GM18909 (cell line): ENCODE data around the gene ADGRB2.

Experiments
- ATAC-seq: cut with Tn5 transposase; IDR thresholded peaks from one replicate; pipeline ENCODE4 v1.9.1; 2021; ENCODE audit warnings: mild to moderate bottlenecking; ENCODE audit not compliant: unreplicated experiment, poor library complexity

ADGRB2 gene

DNA sequence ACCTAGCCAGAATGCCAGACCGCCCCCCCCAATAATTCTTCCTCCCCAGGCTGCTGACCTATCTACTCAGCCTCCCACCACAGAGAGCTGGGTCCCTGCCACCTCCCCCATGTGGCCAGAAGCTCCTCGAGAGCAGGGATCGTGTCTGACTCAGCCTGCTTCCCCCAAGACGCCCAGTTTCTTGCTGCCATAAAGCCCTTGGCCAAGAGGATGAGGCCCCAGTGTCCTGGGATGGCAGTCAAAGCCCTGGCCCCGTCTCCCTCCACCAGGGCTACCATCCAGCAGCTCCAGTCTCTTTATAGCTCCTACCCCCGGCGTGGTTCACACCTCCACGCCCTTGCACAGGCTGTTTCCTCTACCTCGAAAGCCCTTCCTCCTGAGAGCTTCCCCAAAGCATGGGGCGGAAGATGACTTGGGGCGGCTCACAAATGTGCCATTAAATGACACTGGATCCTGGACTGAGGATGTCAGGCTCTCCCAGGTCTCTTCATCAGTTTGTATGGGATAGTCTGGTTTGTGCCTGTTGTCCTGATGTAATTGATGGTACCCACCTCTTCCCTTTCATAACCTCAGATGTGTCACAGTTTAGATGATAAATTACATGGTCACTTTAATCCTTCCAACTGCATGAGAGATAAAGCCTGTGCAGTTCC, 13.2 kb downstream of the ADGRB2 start:
- no peak for ATAC-seq

DNA sequence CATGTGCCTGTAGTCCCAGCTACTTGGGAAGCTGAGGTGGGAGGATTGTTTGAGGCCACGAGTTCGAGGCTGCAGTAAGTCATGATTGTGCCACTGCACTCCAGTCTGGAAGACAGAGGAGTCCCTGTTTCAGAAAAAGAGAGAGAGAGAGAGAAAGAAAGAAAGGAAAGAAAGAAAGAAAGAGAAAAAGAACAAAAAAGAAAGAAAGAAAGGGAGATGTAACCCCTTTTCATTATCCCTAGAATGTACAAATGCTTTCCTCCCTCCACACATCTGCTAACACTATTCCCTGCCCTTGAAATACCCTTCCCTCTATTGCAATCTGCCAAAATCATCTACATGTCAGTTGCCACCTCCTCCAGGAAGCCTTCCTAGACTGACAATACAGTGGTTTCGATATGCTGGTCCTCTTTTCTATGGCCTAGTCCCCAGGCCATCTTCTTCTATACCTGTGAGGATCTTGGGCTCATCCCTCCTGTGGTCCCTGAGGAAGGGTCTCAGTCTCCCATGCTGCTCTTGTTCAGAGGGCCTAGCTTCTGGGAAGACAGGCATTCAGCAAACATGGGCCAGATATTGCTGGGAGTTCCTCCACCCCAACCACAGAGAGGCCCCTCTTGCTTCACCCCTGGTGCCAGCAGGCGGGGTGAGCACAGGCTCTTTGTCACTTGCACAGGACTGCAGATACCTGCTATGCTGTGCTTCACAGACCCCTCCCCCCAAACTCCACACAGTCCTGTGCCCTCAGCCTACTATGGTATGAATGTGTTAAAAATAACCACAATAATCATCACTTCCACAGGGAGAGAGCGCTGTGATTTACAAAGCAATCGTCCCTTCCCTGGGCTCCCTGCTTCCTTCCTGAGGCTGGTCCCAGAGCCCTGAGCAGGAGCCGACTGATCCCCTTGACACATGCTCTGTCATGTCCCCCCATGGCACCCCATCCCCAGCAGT, 14.1 kb downstream of the ADGRB2 start:
- no peak for ATAC-seq

DNA sequence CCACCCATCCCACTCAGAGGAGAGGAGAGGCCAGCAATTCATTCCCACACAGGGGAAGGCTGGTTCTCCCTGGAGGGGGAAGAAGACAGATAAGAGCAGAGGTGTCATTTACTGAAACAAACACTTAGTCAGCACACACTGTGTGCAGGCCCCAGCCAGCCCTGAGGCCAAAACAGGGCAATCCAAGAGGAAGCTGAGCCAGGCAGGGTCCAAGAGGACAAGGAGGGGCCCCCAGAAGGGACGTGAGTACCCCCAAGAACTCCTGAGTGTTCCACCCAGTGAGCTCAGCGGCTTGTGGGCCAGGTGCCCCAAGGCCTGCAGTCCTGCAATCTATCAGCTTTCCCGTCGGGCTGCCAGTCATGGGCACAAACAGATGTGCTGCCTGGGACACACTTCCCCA, 15.8 kb downstream of the ADGRB2 start:
- no peak for ATAC-seq

DNA sequence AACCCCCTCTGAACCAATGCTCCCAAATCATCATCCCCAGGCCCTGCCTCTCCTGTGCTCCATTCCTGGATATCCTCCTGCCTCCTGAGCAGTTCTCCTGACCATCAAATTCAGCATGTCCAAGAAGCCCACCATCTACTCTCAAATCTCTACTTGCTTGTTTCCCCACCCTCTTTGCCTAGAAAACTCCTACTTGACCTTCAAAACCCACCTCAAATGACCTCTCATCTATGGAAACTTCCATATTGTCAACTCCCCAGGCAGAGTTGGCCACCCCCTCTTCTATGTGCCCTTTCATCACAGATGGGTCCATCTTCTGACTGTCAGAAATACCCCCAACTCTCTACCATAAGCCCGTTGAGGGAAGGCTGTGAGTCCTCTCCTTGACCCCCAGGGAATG, 16.8 kb downstream of the ADGRB2 start:
- ATAC-seq, result no peak

DNA sequence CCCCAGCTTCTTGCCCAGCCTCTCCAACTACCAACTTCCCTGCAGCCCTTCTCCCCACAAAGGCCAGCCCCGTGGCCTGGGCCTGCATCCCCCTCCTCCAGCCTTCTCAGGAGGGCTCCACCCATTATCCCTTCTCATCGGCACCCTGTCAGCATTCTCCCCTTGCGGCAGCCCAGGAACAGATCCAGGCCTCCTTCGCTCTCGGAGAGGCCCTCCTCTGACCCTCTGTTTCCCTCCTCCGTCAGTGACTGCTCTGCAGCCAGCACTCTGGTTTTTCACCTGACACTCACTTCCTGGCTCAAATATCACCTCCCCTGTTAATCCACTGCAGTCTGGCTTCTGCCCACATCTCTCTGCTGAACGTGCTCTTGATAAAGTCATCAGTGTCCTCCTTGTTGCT, 17.5 kb downstream of the ADGRB2 start:
- no peak for ATAC-seq

DNA sequence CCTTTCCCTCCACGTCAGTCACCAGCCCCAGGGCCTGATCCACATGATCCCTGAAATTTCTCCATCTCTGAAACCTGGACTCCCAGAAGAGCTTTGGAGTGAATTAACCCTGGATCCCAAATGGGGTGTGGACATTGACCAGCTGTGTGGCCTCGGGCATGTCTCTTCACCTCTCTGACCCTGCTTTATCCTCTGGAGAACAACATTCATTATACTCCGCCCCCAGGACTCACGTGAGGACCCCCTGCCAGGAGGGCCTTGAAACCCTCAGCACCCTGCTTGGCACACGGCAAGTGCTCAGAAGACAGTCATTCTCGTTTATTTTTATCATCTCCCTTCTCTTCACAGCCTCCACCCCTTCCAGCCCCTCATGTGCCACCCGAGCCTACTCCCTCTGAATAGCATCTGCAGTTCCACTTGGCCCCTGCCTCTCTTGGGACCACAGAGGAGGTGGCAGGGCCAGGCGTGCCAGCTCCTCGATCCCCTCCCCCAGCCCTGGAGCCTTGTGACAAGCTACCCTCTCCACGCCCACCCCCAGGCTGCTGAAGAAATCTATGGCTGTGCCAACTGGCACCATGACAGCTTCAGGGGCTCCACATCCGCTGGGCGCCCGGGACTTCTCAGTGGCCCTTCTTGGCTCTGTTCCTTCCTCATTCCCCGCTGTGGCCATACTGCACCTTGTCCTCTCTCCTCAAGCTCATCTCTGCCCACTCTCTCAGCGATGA, 18.0 kb downstream of the ADGRB2 start:
- ATAC-seq, result no peak

DNA sequence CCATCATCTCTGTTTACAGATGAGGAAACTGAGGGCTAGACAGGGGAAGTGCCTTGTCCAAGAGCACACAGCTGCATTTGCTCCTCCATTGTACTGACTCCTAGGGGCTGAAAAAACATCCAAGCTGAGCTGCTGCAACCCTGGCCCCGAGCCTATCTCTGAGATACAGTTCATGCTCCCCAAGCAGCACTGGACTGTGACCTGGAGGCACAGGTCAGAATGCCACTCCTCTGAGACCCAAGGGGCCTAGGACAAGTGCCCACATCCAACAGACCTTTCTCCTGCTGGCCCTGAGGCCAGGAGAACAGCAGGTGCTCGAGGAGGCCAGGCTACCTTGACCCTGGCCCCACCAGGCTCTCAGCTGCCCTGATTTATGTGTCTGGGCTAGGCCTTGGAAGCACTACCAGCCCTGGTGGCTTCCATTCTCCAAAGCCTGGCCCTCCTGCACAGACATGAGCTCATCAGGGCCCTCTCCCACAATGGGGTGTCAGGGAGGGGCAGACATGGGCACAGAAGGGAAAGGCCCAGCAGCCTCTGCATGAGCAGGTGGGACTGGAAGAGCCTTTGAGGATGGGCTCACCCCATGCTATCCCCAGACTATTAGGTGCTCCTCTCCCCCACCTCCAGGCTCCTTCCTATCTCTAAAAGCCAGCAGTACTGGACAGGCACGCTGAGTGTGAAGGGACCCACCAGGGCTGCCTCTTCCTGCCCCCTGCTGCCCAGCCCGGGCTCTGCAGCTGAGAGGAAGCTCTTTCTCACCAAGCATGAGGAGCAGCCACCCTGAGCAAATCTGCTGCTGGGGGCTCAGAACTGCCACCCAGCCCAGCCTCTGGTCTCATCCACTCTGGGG, 18.8 kb downstream of the ADGRB2 start:
- no peak for ATAC-seq

DNA sequence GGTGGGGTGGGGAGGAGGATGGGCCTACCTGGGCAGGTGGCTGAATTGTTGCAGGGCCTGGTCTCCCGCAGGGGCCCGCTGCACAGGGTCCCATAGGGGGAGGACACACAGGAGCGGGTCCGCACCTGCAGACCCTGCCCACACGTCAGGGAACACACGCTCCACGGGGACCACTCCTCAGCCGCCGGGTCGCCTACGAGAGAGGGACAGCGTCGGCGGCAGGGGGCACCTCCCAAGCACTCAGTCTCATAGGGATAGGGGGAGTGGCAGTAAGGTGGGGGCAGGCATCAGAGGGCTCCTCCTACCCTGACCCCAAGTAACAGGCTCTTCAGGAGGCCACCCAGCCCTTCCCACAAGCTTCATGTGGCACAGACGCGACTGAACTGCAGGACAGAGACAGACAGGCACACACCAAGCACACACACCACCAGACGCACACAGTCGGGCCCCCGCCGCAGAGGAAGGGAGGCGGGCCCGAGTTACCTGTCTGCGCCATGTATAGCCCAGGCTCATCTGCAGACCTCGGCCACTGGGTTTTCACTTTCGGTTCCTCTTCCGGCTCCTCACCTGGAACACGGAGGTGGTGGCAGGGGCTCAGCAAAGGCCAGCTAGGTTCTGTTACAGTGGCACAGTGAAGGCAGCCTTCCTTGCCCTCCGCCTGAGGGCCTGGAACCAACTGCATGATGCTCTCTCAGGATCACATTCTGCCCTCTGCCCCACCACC, 19.8 kb downstream of the ADGRB2 start:
- no peak for ATAC-seq

DNA sequence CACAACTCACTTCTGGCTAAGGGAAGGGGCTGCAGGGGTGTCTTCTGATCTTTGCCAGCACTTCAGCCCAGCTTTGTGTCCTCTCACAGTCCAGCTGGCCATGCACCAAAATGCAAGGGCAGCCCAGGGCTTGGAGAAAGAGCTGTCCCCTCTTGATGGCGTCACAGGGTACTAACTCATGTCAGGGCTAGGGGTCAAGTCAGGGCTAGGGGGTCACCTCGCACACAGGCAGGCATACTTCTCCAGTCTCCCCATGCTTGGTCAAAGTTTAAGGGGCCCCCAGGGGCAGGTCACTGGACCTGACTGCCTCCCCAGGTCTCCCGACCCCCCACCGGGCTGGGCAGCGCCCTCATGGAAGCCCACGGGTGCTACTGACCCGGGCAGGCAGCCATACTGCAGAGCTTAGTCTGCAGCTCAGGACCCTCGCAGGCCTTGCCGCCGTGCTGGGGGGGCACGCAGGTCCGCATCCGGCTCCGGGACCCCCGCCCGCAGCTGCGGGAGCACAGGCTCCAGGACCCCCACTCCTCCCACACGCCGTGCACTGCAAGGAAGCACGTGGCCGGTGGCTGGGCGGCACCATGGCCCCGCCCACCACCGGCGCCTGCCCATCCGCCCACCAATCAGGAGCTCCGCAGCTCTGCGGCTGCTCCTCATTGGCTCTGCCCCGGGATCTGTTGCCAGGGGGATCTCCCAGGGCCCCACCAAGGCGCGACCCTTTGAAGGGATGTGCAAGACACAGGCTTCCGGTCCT, 21.5 kb downstream of the ADGRB2 start:
- no peak for ATAC-seq

DNA sequence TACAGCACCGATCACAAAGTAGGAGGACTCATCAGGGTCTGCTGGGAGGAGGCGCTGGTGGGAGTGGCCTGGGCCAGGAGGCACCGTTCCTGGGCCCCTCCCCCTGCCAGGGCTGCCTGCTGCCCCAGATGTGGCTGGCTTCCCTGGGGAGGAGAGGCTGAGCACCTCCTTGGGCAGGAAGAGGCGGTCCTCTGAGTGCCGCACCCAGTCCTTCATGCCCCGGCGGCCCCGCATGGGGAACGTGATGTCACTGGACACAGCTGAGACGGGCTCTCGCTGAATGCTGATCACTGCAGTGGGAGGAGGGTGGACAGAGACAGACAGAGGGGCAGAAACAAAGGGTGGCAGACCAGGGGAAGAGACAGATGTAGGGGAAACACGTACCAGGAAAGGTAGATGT, 24.8 kb downstream of the ADGRB2 start:
- ATAC-seq, result no peak

DNA sequence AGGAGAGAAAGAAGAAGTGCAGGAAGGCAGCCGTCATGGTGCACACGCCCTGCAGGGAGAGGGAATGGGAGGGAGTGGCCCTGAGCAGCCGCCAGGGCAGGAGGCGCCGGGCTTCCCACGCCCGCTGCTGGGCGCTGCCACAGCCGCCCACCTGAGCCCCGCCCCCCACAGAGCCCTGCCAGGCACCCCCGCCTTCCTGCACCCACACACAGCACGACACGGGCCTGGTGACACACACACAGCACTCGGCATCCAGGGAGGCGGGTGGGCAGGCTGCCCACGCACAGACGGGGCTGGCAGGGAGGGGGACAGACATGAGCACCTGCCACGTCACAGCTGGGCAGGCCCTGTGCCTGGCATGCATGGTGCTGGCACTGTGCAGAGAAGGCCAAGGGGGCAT, 27.5 kb downstream of the ADGRB2 start:
- no peak for ATAC-seq

DNA sequence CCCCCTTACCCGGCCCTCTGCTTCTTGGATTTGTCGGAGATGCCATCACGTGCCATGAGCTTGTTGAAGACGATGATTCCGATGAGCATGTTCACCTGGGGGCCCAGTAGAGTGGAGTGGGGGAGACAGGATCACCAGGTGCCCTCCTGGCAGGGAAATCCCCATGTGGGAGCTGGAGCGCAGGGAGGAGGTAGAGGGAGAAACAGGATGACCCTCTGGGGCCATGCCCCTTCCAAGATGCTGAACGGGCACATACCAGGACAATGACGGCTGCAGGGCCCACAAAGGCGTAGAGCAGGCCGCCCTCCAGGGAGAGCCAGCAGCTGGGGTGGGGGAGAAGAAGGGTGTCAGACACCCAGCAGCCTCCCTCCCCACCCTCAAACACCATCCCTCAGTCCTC, 28.6 kb downstream of the ADGRB2 start:
- no peak for ATAC-seq

DNA sequence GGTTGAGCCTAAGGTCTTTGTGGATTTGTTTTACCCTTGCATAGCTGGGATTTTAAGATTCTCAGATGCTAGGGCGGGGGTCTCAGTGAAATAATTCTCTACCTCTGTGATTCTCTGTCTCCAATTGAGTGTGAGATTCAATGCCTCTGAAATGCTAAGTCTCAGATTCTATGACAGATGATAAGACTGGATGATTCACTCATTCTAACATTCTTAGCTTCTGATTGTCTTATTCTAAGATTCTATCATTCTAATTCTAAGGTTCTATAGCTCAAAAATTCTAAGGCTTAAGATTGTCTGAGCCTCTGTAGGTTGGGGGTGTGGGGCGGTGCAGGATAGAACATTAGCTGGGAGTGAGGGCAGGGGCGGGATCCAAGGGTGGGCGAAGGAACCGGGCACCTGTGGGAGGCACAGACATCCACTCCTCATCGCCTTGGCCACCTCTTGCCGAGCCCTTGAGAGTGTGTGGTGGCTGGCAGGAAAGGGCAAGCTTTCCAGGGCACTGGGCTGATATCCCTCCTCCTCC, 29.5 kb downstream of the ADGRB2 start:
- ATAC-seq, result no peak

DNA sequence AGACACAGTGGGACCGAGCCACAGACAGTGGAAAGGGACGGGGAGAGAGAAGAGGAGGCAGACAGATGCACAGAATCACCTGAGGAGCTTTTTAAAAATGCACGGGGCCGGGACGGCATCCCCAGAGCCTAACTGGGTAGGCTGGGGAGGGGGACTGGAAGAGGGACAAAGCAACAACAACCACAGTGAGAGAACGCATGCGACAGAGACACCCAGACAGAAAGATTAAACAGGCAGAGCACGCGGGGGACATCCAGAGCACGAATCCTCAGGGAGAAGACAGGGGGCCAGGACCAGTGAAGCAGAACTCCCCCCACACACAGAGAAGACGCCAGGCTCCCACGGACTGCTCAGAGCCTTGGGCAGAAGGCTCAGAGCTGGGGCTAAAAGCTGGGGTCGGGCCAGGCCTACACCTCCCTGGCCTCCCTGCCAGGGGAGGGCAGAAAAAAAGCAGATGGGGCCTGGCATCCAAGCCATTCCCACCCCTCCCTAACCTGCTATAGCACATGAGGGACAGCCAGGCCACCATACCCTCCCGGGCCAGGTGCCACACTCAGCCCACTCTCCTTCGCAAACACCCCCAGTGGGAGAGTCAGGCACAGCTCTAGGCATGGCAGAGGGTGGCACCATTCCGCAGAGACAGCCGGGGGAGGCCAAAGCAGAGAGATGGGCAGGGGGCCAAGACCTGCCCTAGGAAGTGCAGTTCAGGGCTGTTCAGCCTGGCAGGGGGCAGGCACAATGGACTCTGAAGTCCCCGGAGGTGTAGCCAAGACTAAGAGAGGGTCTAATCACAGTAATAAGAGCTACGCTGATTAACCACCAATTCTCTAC, 30.5 kb downstream of the ADGRB2 start:
- ATAC-seq, result no peak

DNA sequence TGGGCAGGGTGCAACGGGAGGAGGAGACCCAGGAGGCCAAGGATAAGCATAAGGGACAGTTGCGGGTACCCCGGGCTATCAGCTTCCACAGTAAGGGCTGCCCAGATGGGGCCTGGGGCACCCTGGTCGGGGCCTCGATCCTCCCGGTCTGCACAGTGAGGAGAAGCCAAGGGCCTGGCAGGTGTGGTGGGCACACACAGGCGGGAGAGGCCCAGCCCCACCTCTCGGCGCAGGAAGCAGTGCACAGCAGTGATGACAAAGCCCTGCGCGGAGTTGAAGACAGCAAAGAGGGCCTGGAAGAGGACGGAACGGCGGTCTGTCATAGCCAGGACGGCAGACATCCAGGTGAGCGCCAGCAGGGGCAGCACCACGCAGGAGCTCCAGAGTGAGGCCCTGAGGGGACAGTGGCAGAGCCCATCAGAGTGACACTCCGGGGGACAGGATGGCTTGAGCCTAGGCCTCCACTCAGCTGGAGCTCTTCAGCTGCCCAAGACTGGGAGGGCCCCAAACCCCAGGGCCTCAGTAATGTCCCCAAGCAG, 31.3 kb downstream of the ADGRB2 start:
- no peak for ATAC-seq

DNA sequence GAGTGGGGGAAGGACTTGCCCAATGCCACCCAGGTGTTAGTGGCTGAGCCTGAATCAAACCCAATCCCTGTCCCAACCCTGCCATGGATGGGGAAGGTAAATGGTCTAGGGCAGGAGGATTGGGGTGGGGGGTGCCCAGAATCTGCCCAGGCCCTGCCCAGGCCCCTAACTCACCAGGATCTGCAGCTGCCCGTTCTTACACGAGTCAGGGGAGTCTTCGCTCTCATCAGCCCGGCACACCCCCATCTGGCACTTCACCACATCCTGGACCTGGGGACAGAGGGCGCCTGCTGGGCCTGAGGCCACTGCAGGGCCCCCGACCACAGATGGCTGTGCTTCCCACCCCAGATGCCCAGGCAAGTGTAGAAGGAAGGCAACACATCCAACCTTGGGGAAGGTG, 31.8 kb downstream of the ADGRB2 start:
- no peak for ATAC-seq

DNA sequence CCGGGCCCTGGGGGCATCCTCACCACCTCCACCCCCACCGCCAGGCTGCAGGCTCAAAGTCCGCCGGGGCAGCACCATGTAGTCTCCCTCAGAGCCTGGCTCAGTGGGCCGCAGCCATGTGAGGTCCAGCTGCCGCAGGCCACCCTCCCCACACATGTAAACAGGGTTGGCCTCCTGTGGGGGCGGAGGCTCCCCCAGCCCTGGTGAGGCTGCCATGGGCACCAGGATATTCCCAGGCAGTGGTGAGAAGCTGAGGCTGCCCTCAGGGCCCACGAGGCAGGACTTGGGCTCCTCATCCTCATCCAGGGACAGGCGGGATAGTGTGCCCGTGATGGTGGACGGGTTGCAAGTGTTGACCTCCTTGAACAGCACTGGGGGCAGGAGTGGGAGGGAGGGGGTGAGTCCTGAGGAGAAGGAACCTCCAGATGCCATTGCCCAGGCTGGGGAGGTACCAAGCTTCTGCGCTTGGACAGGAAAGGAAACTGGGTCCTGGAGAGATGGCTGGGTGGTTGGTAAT, 33.0 kb downstream of the ADGRB2 start:
- ATAC-seq, result no peak
